IMR-90 (cell line): ENCODE results near the gene FYB2. TPM values are rescaled to one million over a fixed set of nuclear protein-coding genes. Genes with fewer than 3 reads are reported as not detected.

Experiments used
- ATAC-seq: fragments of 200-7000 bp; cut with Tn5 transposase; 2 replicates; pipeline ENCODE4 v1.9.1; 2020; ENCODE audit warnings: low read depth, mild to moderate bottlenecking, moderate library complexity
- BruUV-seq: library from RNA; stranded (reverse); fragments of 400-500 nt; replicated peaks from 2 replicates; lab custom pipeline; 2021; lab: Mats Ljungman, UMichigan
- CTCF ChIA-PET: fragments of 300-600 bp; formaldehyde crosslinking; extraction: SDS; loops from one replicate; lab custom pipeline; 2021; ENCODE audit warnings: antibody characterized with exemption; lab: Yijun Ruan, JAX
- POLR2A ChIA-PET: fragments of 300-600 bp; sonication (Branson Sonifier 250); formaldehyde crosslinking; loops from one replicate; lab custom pipeline; 2022; ENCODE audit warnings: antibody characterized with exemption; ENCODE audit not compliant: unreplicated experiment; lab: Charles Lee
- DNase-seq: peaks from one replicate; pipeline ENCODE4 v3.0.0; 2013
- H2AFZ ChIP-seq: replicated peaks from 2 replicates; pipeline ENCODE3; 2013; ENCODE audit warnings: low read length, mild to moderate bottlenecking; ENCODE audit not compliant: poor library complexity
- H2AK5ac ChIP-seq: 2 replicates; pipeline ENCODE4 v1.6.1; 2013; ENCODE audit warnings: low read depth, low read length, inconsistent platforms
- H2AK9ac ChIP-seq: replicated peaks from 2 replicates; pipeline ENCODE3; 2013; ENCODE audit warnings: mild to moderate bottlenecking, low read depth, low read length, moderate library complexity; ENCODE audit not compliant: poor library complexity
- H2BK120ac ChIP-seq: 2 replicates; pipeline ENCODE4 v1.6.1; 2013; ENCODE audit warnings: low read depth, low read length, inconsistent platforms
- H2BK15ac ChIP-seq: 3 replicates; pipeline ENCODE4 v1.6.1; 2013; ENCODE audit warnings: low read depth, low read length, inconsistent platforms
- H2BK20ac ChIP-seq: 2 replicates; pipeline ENCODE4 v1.6.1; 2013; ENCODE audit warnings: low read depth, mild to moderate bottlenecking, inconsistent platforms, low read length, moderate library complexity
- H2BK5ac ChIP-seq: 2 replicates; pipeline ENCODE4 v1.6.1; 2013; ENCODE audit warnings: mild to moderate bottlenecking, low read depth, low read length, inconsistent platforms; ENCODE audit not compliant: poor library complexity, severe bottlenecking
- H3K14ac ChIP-seq: replicated peaks from 2 replicates; pipeline ENCODE4 v1.6.1; 2013; ENCODE audit warnings: low read depth, low read length, inconsistent platforms
- H3K18ac ChIP-seq: 2 replicates; pipeline ENCODE4 v1.6.1; 2013; ENCODE audit warnings: low read depth, low read length, control low read depth
- H3K23ac ChIP-seq: 2 replicates; pipeline ENCODE4 v1.6.1; 2013; ENCODE audit warnings: low read depth, low read length, inconsistent platforms
- H3K27ac ChIP-seq: 2 replicates; pipeline ENCODE4 v1.5.1; 2013; ENCODE audit warnings: mild to moderate bottlenecking, control low read depth, low read length; ENCODE audit not compliant: insufficient read depth
- H3K27me3 ChIP-seq: 2 replicates; pipeline ENCODE4 v1.6.1; 2013; ENCODE audit warnings: low read length; ENCODE audit not compliant: control insufficient read depth, insufficient read depth
- H3K36me3 ChIP-seq: 2 replicates; pipeline ENCODE4 v1.6.1; 2013; ENCODE audit warnings: low read length, mixed read lengths; ENCODE audit not compliant: control insufficient read depth, insufficient read depth
- H3K4ac ChIP-seq: 2 replicates; pipeline ENCODE4 v1.6.1; 2013; ENCODE audit warnings: low read depth, low read length, inconsistent platforms
- H3K4me1 ChIP-seq: 2 replicates; pipeline ENCODE4 v1.6.1; 2013; ENCODE audit warnings: low read length, mixed read lengths; ENCODE audit not compliant: control insufficient read depth, insufficient read depth
- H3K4me2 ChIP-seq: 2 replicates; pipeline ENCODE4 v1.6.1; 2013; ENCODE audit warnings: low read depth, mild to moderate bottlenecking, control low read depth, low read length, moderate library complexity
- H3K4me3 ChIP-seq: 2 replicates; pipeline ENCODE4 v1.5.1; 2013; ENCODE audit warnings: low read depth, mild to moderate bottlenecking, control low read depth, low read length, moderate library complexity; ENCODE audit not compliant: insufficient read depth
- H3K56ac ChIP-seq: 2 replicates; pipeline ENCODE4 v1.6.1; 2013; ENCODE audit warnings: low read length, inconsistent platforms; ENCODE audit not compliant: insufficient read depth; ENCODE audit errors: extremely low read depth
- H3K79me1 ChIP-seq, 2 experiments: 2 replicates each; pipeline ENCODE4 v1.6.1; 2013; ENCODE audit warnings: low read length in 2 of 2, inconsistent platforms in 1 of 2, low read depth in 1 of 2
- H3K9ac ChIP-seq: 2 replicates; pipeline ENCODE4 v1.6.1; 2013; ENCODE audit warnings: low read depth, low read length, control low read depth
- H3K9me1 ChIP-seq: 2 replicates; pipeline ENCODE4 v1.6.1; 2013; ENCODE audit warnings: low read length, inconsistent platforms; ENCODE audit not compliant: insufficient read depth
- H3K9me3 ChIP-seq: 2 replicates; pipeline ENCODE4 v1.6.1; 2013; ENCODE audit warnings: low read length; ENCODE audit not compliant: control insufficient read depth, insufficient read depth
- H4K20me1 ChIP-seq: 2 replicates; pipeline ENCODE4 v1.6.1; 2013; ENCODE audit warnings: low read length, inconsistent platforms; ENCODE audit not compliant: insufficient read depth
- H4K5ac ChIP-seq: 2 replicates; pipeline ENCODE4 v1.6.1; 2013; ENCODE audit warnings: mild to moderate bottlenecking, low read depth, low read length, control low read depth
- H4K8ac ChIP-seq, 2 experiments: 2 replicates each; pipeline ENCODE4 v1.6.1; 2013; ENCODE audit warnings: low read depth in 2 of 2, low read length in 2 of 2, control low read depth in 1 of 2, inconsistent platforms in 1 of 2
- H4K91ac ChIP-seq: 2 replicates; pipeline ENCODE4 v1.6.1; 2013; ENCODE audit warnings: low read depth, low read length, inconsistent platforms; ENCODE audit not compliant: insufficient read depth
- BHLHE40 ChIP-seq: fragments of 150-350 bp; IDR thresholded peaks from 2 replicates; pipeline ENCODE4 v1.6.1; 2016; ENCODE audit warnings: mild to moderate bottlenecking, low read depth, low read length
- CEBPB ChIP-seq: IDR thresholded peaks from 2 replicates; pipeline ENCODE4 v1.6.1; 2012; ENCODE audit warnings: low read depth, low read length, improper control_type of control experiment
- CTCF ChIP-seq: conservative IDR thresholded peaks from 2 replicates; pipeline ENCODE4 v1.5.1; 2012; ENCODE audit warnings: mild to moderate bottlenecking, low read depth, low read length, improper control_type of control experiment
- ELK1 ChIP-seq: fragments of 150-350 bp; IDR thresholded peaks from 2 replicates; pipeline ENCODE4 v1.6.1; 2016; ENCODE audit warnings: low read depth, mild to moderate bottlenecking, low read length, moderate library complexity, borderline replicate concordance
- FOS ChIP-seq: fragments of 150-350 bp; IDR thresholded peaks from 2 replicates; pipeline ENCODE4 v1.6.1; 2016; ENCODE audit warnings: low read depth, low read length
- MXI1 ChIP-seq: IDR thresholded peaks from 2 replicates; pipeline ENCODE4 v1.6.1; 2012; ENCODE audit warnings: low read depth, mild to moderate bottlenecking, low read length, moderate library complexity, borderline replicate concordance
- NFE2L2 ChIP-seq: fragments of 150-350 bp; IDR thresholded peaks from 2 replicates; pipeline ENCODE4 v1.6.1; 2016; ENCODE audit warnings: low read depth, mild to moderate bottlenecking, low read length
- RCOR1 ChIP-seq: IDR thresholded peaks from 2 replicates; pipeline ENCODE4 v1.6.1; 2012; ENCODE audit warnings: mild to moderate bottlenecking, low read length, improper control_type of control experiment; ENCODE audit not compliant: insufficient replicate concordance
- RFX5 ChIP-seq: IDR thresholded peaks from 2 replicates; pipeline ENCODE4 v1.8.0; 2012; ENCODE audit warnings: low read depth, mild to moderate bottlenecking, low read length, moderate library complexity
- WGBS, 2 experiments: methylation state at CpG; one replicate each; pipeline versions ENCODE4 v1.1.5 to v1.1.7; 2013; ENCODE audit warnings: missing lambda C conversion rate in 2 of 2; ENCODE audit not compliant: insufficient read length in 1 of 2; ENCODE audit errors: extremely low coverage in 2 of 2; 5-methylcytosine and 5-hydroxymethylcytosine counted together
- dilution Hi-C: fragments of 300-500 bp; cut with HindIII; formaldehyde crosslinking; loops from one replicate; pipeline ENCODE4 v1.14.3; 2018; ENCODE audit warnings: low sequenced_read_pairs; ENCODE audit not compliant: unreplicated experiment
- in situ Hi-C: fragments of 300-500 bp; cut with MboI; formaldehyde crosslinking; loops from 3 replicates; pipeline ENCODE4 v1.14.3; 2019; ENCODE audit warnings: low sequenced_read_pairs, inconsistent platforms, mixed read lengths
- intact Hi-C: fragments of 100-400 bp; cut with micrococcal nuclease; formaldehyde crosslinking; loops from 2 replicates; pipeline ENCODE4 v1.10.0; 2022
- polyA plus RNA-seq, 3 experiments: library from polyadenylated mRNA; depleted of rRNA; stranded (reverse); fragments of >200 nt; gene quantifications; 2 replicates each; pipeline ENCODE4 v1.2.3, GENCODE V29; 2012; ENCODE audit warnings: low replicate concordance in 1 of 3
- total RNA-seq: library from RNA; depleted of rRNA; stranded (reverse); fragments of >200 nt; gene quantifications from 2 replicates; pipeline ENCODE4 v1.2.3, GENCODE V29; 2012
- TF ChIP-seq, protein P1 (sequence below): fragments of 150-350 bp; IDR thresholded peaks from 2 replicates; pipeline ENCODE4 v1.6.1; 2017; ENCODE audit warnings: mild to moderate bottlenecking, antibody characterized with exemption, low read length, low read depth

Gene FYB2
- total and polyA plus RNA-seq, 2 of the 4 experiments (the other 2 are of a cell fraction): under 0.01 TPM; not detected in 1

GRCh38 chr1:56864430-56864829 is 45.2 kb upstream of the FYB2 start:
- Histone ChIP-seq H2AK5ac (no peak overlapping the region), H3K79me1 (no peaks in the 10 kb centered on the region), H3K4me1 (peaks cover 4% of the 10 kb centered on the region; the same call in 1 of the 2 replicates), H3K27ac (no peak overlapping the region), H4K91ac (no peak overlapping the region), H3K18ac (no peak overlapping the region), H3K9me3 (peaks cover 2% of the 10 kb centered on the region; the same call in 1 of the 2 replicates), H4K8ac (no peak overlapping the region), H2BK120ac (peak overlapping the region; percentile 21; the same call in 1 of the 2 replicates), H2AK9ac (no peak overlapping the region), H3K56ac (no peak overlapping the region), H2BK20ac (no peak overlapping the region), H2BK5ac (no peak overlapping the region), H3K23ac (no peak overlapping the region), H3K9me1 (no peaks in the 10 kb centered on the region), H3K27me3 (no peaks in the 10 kb centered on the region), H3K14ac (no peak overlapping the region), H3K4me2 (no peak overlapping the region), H2BK15ac (no peak overlapping the region; the same call in 2 of the 3 replicates), H3K4ac (no peak overlapping the region), H2AFZ (no peak overlapping the region), H3K36me3 (no peaks in the 10 kb centered on the region), H3K4me3 (no peak overlapping the region), H3K9ac (no peak overlapping the region), H4K20me1 (no peaks in the 10 kb centered on the region), H4K5ac (no peak overlapping the region)
- no peak for ATAC-seq
- TF ChIP-seq RFX5 (no peak), CTCF (no peak), CEBPB (no peak), RCOR1 (no peak), BHLHE40 (no peak), MXI1 (no peak), NFE2L2 (no peak), FOS (no peak), ELK1 (no peak)
- TF ChIP-seq, protein P1, sequence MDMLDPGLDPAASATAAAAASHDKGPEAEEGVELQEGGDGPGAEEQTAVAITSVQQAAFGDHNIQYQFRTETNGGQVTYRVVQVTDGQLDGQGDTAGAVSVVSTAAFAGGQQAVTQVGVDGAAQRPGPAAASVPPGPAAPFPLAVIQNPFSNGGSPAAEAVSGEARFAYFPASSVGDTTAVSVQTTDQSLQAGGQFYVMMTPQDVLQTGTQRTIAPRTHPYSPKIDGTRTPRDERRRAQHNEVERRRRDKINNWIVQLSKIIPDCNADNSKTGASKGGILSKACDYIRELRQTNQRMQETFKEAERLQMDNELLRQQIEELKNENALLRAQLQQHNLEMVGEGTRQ: no peak
- DNase-seq: peak; percentile 43
- ChIA-PET POLR2A (no interaction called here), CTCF (no interaction called here)
- in situ Hi-C loops (no loop called here), intact Hi-C loops (no loop called here), dilution Hi-C loops (no loop called here)
- BruUV-seq: no TSS peak
- WGBS, 2 experiments: 0% methylated on average over 1 of the region's 2 CpGs; no CpG with 5 or more reads in 1 of the 2 experiments
